ENCODE results near the gene CIZ1. TPM values are rescaled to one million over a fixed set of nuclear protein-coding genes. Genes with fewer than 3 reads are reported as not detected.

Gene CIZ1
- total RNA-seq, 1 experiment from 2014 or later, result 111 TPM

DNA sequence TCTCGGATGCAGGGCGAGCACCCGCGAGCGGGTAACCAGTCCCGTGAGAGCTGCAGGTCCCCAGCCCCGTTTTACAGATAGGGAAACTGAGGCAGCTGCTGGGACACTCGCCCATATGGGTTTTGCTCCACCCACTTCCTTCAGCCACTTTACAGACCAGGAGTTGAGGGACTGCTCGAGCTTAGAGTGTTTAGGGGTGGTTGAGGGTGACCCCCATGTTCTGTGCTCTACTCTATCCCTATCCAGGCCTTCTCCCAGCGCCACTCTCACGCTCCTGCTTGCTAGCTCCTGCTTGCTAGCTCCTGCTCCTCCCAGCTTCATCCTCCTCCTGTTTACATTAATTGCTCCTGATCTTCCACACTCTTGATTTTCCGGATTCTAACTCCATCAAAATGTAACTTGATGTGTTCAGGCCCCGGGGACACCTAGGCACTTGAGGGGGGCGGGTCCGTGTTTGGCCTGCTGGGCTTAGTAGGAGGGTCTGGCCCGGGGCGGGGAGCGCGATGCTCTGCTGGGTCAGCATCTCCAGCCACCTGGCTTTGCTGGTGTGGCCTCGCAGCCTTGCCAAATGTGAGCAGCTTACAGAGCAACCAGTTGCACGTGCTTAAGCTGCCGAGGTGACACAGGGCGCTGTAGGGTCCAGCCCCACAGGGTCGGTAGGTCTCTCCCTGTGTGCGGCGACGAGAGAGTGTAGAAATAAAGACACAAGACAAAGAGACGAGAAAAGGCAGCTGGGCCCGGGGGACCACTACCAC is 62.4 kb downstream of the CIZ1 start:
- ChIA-PET CTCF (no interaction called here), POLR2A (no interaction called here)
- ATAC-seq (no peak), DNase-seq (ENCODE audit: low read depth, low spot score) (no peak)
- H3K27ac ChIP-seq (ENCODE audit: low read length), result peak overlapping the region; percentile 85
- 0 out of 2 replicates have a peak, but pooled peaks cover 3% of the 10 kb centered on the region for H3K4me1 ChIP-seq (ENCODE audit: control insufficient read depth, insufficient read depth, low read length)
- no peaks in the 10 kb centered on the region for H3K9me3 ChIP-seq (ENCODE audit: control insufficient read depth, insufficient read depth, low read depth, low read length)
- peaks cover 2% of the 10 kb centered on the region; the same call in 1 of the 2 replicates for H3K36me3 ChIP-seq (ENCODE audit: control insufficient read depth, insufficient read depth, low read length)
- no TSS peak for BruUV-seq (replicated peaks)
- in situ Hi-C loops (cut with HindIII; ENCODE audit: low pct_unique_long_range_greater_than_20kb, low sequenced_read_pairs) (no loop called here), intact Hi-C loops (cut with micrococcal nuclease; ENCODE audit: unreplicated experiment) (no loop called here)
- TF ChIP-seq TCF7L2 (IDR thresholded peaks at IDR 0.05; ENCODE audit: low read depth, low read length) (no peak), POLR2AphosphoS5 (IDR thresholded peaks at IDR 0.05; ENCODE audit: low read depth, low read length) (no peak), SIN3A (IDR thresholded peaks at IDR 0.05; ENCODE audit: borderline replicate concordance, insufficient read depth, low read depth, low read length) (no peak)
- TF ChIP-seq, protein P1, sequence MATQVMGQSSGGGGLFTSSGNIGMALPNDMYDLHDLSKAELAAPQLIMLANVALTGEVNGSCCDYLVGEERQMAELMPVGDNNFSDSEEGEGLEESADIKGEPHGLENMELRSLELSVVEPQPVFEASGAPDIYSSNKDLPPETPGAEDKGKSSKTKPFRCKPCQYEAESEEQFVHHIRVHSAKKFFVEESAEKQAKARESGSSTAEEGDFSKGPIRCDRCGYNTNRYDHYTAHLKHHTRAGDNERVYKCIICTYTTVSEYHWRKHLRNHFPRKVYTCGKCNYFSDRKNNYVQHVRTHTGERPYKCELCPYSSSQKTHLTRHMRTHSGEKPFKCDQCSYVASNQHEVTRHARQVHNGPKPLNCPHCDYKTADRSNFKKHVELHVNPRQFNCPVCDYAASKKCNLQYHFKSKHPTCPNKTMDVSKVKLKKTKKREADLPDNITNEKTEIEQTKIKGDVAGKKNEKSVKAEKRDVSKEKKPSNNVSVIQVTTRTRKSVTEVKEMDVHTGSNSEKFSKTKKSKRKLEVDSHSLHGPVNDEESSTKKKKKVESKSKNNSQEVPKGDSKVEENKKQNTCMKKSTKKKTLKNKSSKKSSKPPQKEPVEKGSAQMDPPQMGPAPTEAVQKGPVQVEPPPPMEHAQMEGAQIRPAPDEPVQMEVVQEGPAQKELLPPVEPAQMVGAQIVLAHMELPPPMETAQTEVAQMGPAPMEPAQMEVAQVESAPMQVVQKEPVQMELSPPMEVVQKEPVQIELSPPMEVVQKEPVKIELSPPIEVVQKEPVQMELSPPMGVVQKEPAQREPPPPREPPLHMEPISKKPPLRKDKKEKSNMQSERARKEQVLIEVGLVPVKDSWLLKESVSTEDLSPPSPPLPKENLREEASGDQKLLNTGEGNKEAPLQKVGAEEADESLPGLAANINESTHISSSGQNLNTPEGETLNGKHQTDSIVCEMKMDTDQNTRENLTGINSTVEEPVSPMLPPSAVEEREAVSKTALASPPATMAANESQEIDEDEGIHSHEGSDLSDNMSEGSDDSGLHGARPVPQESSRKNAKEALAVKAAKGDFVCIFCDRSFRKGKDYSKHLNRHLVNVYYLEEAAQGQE (IDR thresholded peaks at IDR 0.05; ENCODE audit: insufficient read depth in 1 of 2, low read depth in 2 of 2, low read length in 1 of 2), result no peak
- TF ChIP-seq, protein P2, sequence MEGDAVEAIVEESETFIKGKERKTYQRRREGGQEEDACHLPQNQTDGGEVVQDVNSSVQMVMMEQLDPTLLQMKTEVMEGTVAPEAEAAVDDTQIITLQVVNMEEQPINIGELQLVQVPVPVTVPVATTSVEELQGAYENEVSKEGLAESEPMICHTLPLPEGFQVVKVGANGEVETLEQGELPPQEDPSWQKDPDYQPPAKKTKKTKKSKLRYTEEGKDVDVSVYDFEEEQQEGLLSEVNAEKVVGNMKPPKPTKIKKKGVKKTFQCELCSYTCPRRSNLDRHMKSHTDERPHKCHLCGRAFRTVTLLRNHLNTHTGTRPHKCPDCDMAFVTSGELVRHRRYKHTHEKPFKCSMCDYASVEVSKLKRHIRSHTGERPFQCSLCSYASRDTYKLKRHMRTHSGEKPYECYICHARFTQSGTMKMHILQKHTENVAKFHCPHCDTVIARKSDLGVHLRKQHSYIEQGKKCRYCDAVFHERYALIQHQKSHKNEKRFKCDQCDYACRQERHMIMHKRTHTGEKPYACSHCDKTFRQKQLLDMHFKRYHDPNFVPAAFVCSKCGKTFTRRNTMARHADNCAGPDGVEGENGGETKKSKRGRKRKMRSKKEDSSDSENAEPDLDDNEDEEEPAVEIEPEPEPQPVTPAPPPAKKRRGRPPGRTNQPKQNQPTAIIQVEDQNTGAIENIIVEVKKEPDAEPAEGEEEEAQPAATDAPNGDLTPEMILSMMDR (IDR thresholded peaks at IDR 0.05), result no peak
- peak overlapping the region; percentile 80 to 83 for H3K4me3 ChIP-seq (ENCODE audit: low read depth in 2 of 2, low read length in 2 of 2)
- H3K27me3 ChIP-seq (ENCODE audit: control insufficient read depth, insufficient read depth, low read length), result no peaks in the 10 kb centered on the region

DNA sequence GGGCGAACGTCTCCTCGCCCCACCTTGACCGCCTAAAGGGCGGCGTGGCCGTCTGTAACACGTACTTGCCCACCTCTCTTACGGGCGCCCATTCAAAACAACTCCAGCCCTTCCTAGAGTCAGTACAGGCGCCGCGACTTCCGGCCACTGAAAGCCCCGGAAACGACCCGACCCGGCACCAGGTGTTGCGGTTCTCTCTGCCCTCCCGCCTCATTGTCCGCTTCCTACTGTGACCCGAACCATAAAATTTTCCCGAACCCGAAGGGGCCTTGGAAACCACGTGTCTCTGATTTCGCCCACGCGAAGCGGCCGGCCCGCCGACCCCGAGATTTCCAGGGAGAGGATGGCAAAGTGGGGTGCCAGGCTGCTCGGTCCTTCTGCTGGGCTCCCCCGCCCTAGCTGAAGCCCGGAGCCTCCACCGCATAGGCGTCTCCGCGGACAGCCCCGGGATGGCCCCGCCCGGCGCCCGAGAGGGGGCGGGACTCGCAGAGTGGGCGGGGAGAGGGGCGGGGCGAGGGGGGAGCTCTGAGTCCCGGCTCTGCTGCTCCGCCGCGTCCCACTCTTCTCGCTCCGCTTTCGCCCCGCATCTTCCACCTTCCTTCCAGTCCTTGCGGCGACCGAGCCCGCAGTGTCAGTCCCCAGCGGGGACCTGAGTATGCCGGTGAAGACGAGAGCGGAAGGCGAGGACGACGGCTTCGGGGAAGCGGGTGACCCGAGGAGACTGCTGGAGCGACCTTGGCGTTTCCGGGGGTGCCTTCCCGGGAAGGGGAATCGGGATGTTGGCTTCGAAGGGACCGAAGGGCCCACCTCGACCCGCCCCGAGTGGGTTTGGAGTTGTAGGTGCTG is 63.2 kb downstream of the CIZ1 start:
- no TSS peak for BruUV-seq (replicated peaks)
- peak; percentile 86 for ATAC-seq
- CTCF ChIA-PET, result no interaction called here
- 0 out of 2 replicates have a peak, but pooled peaks cover 3% of the 10 kb centered on the region for H3K4me1 ChIP-seq (ENCODE audit: control insufficient read depth, insufficient read depth, low read length)
- H3K4me3 ChIP-seq (ENCODE audit: low read depth in 2 of 2, low read length in 2 of 2), result peak overlapping the region; percentile 80 to 83
- peak; percentile 50 for DNase-seq (ENCODE audit: low read depth, low spot score)
- in situ Hi-C loops (cut with HindIII; ENCODE audit: low pct_unique_long_range_greater_than_20kb, low sequenced_read_pairs), result no loop called here
- H3K36me3 ChIP-seq (ENCODE audit: control insufficient read depth, insufficient read depth, low read length), result peaks cover 2% of the 10 kb centered on the region; the same call in 1 of the 2 replicates
- no peaks in the 10 kb centered on the region for H3K9me3 ChIP-seq (ENCODE audit: control insufficient read depth, insufficient read depth, low read depth, low read length)
- H3K27ac ChIP-seq (ENCODE audit: low read length), result peak overlapping the region; percentile 85
- no peak for TF ChIP-seq TCF7L2 (IDR thresholded peaks at IDR 0.05; ENCODE audit: low read depth, low read length)
- TF ChIP-seq SIN3A (IDR thresholded peaks at IDR 0.05; ENCODE audit: borderline replicate concordance, insufficient read depth, low read depth, low read length), result 0 out of 2 replicates have a peak, but pooled peaks have one; percentile 49
- TF ChIP-seq, protein P2 (IDR thresholded peaks at IDR 0.05), result no peak
- peak; percentile 30; the same call in 1 of the 2 replicates for TF ChIP-seq POLR2AphosphoS5 (IDR thresholded peaks at IDR 0.05; ENCODE audit: low read depth, low read length)
- POLR2A ChIA-PET, result no interaction called here
- no peaks in the 10 kb centered on the region for H3K27me3 ChIP-seq (ENCODE audit: control insufficient read depth, insufficient read depth, low read length)
- intact Hi-C loops (cut with micrococcal nuclease; ENCODE audit: unreplicated experiment), result no loop called here
